Suprapubic skin (tissue), 3 donors: ENCODE measurements around the gene RC3H2.

ENCODE experiments used
- CTCF ChIP-seq, 2 donors: fragments of 200-600 bp in 1 of 2; fragments of 450-650 bp in 1 of 2; sonication (generic) in 1 of 2; IDR thresholded peaks; one replicate each; pipeline ENCODE4 v1.5.1; 2016 to 2019; ENCODE audit warnings: antibody characterized with exemption in 2 of 2, mild to moderate bottlenecking in 1 of 2, moderate library complexity in 1 of 2
- POLR2A ChIP-seq, 2 donors: fragments of 450-650 bp; IDR thresholded peaks; one replicate each; pipeline ENCODE4 v1.6.1; 2017; ENCODE audit warnings: antibody characterized with exemption in 2 of 2, mild to moderate bottlenecking in 2 of 2, moderate library complexity in 2 of 2

GRCh38 chr9:122863407-122863806 is 41.8 kb downstream of the RC3H2 start:
- TF ChIP-seq CTCF (IDR thresholded peaks at IDR 0.05) (no peak), POLR2A (IDR thresholded peaks at IDR 0.05) (no peak)
